ENCODE measurements around the gene HS6ST2.

The HS6ST2 gene

DNA sequence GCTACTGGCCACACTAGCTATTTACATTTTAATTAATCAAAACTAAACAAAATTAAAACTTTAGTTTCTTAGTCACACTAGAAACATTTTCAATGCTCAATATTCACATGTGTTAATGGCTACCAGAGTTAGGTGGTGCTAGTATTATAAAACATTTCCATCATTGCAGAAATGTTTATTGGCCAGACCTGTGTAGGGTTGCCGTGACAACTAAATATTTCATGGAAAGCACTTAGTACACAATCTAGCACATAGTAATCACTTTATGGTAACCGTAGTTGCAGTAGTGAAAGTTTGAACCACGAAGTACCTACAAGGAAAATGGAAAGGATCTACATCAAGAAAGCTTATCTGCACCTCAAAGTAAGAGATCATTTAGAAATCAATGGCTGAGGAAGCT, 95.9 kb downstream of the HS6ST2 start:
- no peak for TF ChIP-seq CTCF (IDR thresholded peaks at IDR 0.05; ENCODE audit: low read depth, low read length)

DNA sequence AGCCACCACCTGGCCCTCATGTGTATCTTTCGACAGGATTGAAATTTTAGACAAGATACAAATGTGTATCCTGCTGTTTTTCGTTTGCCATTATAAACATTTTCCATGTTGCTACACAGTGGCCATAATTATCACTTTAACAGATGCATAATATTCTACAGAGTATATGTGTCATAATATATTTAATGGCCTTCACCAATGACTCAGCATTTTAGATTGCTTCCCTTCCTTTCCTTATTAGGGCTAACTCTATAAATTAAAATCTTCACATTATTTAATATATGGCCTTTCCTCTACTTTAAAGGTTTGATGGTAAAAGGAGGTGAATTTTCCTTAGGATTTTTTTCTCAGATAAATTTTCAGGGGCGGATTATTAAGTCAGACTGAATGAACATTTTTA, 97.4 kb downstream of the HS6ST2 start:
- no peak for TF ChIP-seq CTCF (IDR thresholded peaks at IDR 0.05; ENCODE audit: low read depth, low read length)
- H3K4me3 ChIP-seq (ENCODE audit: low read depth, low read length) = no peak overlapping the region

More for the DNA sequence above, 95.9 kb downstream of the HS6ST2 start:
- no peak overlapping the region for H3K4me3 ChIP-seq (ENCODE audit: low read depth, low read length)

DNA sequence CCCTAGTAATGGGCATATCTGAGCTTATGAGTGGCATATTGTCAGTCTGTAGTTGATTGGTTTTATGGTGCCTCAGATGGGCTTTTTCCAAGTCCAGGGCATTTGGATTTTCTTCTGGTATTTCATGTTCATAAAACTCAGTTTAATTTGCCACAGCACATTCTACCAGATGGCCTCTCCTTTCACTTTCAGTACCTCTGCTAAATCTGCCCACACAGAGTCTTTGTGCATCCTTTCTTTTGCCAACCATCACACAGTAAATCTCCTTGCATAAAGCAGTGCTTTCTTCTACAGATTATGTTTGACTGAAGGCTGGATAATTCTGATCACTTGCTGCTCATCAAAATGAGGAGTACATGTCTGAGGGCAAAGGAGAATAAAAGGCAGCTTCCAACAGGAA, 98.2 kb downstream of the HS6ST2 start:
- TF ChIP-seq CTCF (IDR thresholded peaks at IDR 0.05; ENCODE audit: low read depth, low read length) = no peak
- H3K4me3 ChIP-seq (ENCODE audit: low read depth, low read length) = no peak overlapping the region

DNA sequence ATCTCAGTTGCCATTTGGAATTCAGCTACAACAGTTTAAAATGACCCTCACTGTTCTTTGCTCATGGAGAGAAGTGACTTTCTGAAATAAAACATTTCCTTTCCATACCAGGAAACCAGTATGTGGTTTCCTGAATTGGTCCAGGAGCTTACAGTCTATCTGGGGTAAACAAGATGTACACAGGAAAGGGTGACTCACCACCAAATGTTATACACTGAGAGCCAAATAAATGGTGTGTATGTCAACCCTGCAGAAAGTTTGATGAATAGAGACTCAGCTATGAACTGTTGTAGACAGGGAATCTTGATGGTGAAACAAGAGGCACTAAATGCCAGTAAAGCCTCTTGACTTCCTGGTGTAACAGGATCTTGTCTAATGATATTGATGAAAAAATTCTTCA, 100.4 kb downstream of the HS6ST2 start:
- no peak overlapping the region for H3K4me3 ChIP-seq (ENCODE audit: low read depth, low read length)
- TF ChIP-seq CTCF (IDR thresholded peaks at IDR 0.05; ENCODE audit: low read depth, low read length) = no peak

GRCh38 chrX:132855780-132856341, 102.6 kb downstream of the HS6ST2 start:
- TF ChIP-seq CTCF (IDR thresholded peaks at IDR 0.05; ENCODE audit: low read depth, low read length) = no peak
- H3K4me3 ChIP-seq (ENCODE audit: low read depth, low read length) = no peak overlapping the region

GRCh38 chrX:132853040-132853439, 105.4 kb downstream of the HS6ST2 start:
- TF ChIP-seq CTCF (IDR thresholded peaks at IDR 0.05; ENCODE audit: low read depth, low read length) = no peak
- no peak overlapping the region for H3K4me3 ChIP-seq (ENCODE audit: low read depth, low read length)

- TF ChIP-seq CTCF (IDR thresholded peaks at IDR 0.05; ENCODE audit: low read depth, low read length) = no peak
- H3K4me3 ChIP-seq (ENCODE audit: low read depth, low read length) = no peak overlapping the region
Measured at GRCh38 chrX:132848296-132848970, 110.0 kb downstream of the HS6ST2 start.
